HEK293 (cell line): ENCODE measurements around the gene EHMT1.

Source experiments
- CTCF ChIP-seq: fragments of 450-650 bp; formaldehyde crosslinking; IDR thresholded peaks from 2 replicates; pipeline ENCODE4 v1.5.1; 2016; ENCODE audit warnings: missing biosample characterization, missing genetic modification characterization
- HOXD13 ChIP-seq: sonication (generic); formaldehyde crosslinking; IDR thresholded peaks from 2 replicates; pipeline ENCODE4 v1.8.0; 2022; ENCODE audit warnings: missing genetic modification reagents, borderline replicate concordance
- KLF10 ChIP-seq: fragments of 450-650 bp; IDR thresholded peaks from 2 replicates; pipeline ENCODE4 v1.5.1; 2018; ENCODE audit warnings: missing biosample characterization, mild to moderate bottlenecking, missing genetic modification characterization
- ZNF311 ChIP-seq: fragments of 450-650 bp; formaldehyde crosslinking; IDR thresholded peaks from 2 replicates; pipeline ENCODE4 v1.5.1; 2017; ENCODE audit warnings: missing biosample characterization, missing genetic modification characterization, borderline replicate concordance
- ZNF416 ChIP-seq: fragments of 450-650 bp; formaldehyde crosslinking; IDR thresholded peaks from 2 replicates; pipeline ENCODE4 v1.5.1; 2016; ENCODE audit warnings: missing biosample characterization, missing genetic modification characterization
- ZSCAN16 ChIP-seq: fragments of 450-650 bp; formaldehyde crosslinking; IDR thresholded peaks from 2 replicates; pipeline ENCODE4 v1.5.1; 2016; ENCODE audit warnings: missing biosample characterization, missing genetic modification characterization

- TF ChIP-seq ZNF311 (tag by site-specific recombination), result no peak
- TF ChIP-seq CTCF, result no peak
- no peak for TF ChIP-seq HOXD13 (CRISPR knock-in tag)
- no peak for TF ChIP-seq ZSCAN16 (tag by site-specific recombination)
- no peak for TF ChIP-seq KLF10
- no peak for TF ChIP-seq ZNF416 (tag by site-specific recombination)
These were observed 137.4 kb downstream of the EHMT1 start for GRCh38 chr9:137756045-137756744.
